ENCODE data around the gene ESRRA. TPM values are rescaled to one million over a fixed set of nuclear protein-coding genes. Genes with fewer than 3 reads are reported as not detected.

ESRRA gene
- total and polyA plus RNA-seq, 2 of the 13 experiments (the other 11 are each of a cell fraction or from before 2014, with no cell fraction given) = 18.1 to 36.3 TPM

DNA sequence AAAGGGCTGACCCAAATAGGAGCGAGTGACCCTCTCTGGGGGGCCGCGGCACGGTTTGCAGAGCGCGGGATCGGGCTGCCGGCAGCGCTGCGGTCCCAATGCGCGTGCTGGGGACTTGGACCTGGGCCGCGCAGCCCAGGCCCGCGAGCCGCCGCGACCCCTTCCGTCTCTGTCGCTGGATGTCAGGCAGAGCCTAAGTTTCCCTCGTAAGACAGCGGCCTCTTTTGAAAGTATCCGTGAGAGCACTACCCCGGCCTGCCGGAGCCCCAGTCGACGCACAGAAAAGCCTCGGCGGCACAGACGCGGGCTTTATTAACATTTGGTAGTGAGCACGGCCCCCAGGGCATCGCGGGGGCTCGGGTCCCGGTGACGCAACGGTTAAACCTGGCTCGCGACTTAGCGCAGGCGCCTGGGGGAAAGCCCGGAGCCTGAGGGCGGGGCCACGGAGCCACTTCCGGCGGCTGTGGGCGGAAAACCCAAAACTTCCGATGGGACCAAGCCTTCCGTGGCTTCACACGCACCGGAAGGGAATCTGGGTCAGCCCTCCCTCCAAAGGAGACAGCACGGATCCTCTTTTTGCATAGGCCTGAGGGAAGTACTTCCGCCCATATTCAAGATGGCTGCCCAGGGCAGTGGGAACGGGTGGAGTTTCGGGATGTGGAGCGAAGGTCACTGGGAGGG is 35.6 kb upstream of the ESRRA start (continued):
- TF ChIP-seq SP1 (IDR thresholded peaks at IDR 0.05) = no peak
- TF ChIP-seq SP1 (CRISPR knock-in tag; IDR thresholded peaks at IDR 0.05) = peak; percentile 91
- TF ChIP-seq, protein P1, sequence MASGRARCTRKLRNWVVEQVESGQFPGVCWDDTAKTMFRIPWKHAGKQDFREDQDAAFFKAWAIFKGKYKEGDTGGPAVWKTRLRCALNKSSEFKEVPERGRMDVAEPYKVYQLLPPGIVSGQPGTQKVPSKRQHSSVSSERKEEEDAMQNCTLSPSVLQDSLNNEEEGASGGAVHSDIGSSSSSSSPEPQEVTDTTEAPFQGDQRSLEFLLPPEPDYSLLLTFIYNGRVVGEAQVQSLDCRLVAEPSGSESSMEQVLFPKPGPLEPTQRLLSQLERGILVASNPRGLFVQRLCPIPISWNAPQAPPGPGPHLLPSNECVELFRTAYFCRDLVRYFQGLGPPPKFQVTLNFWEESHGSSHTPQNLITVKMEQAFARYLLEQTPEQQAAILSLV (CRISPR knock-in tag; IDR thresholded peaks at IDR 0.05; ENCODE audit: borderline replicate concordance) = no peak
- TF ChIP-seq, protein P2, sequence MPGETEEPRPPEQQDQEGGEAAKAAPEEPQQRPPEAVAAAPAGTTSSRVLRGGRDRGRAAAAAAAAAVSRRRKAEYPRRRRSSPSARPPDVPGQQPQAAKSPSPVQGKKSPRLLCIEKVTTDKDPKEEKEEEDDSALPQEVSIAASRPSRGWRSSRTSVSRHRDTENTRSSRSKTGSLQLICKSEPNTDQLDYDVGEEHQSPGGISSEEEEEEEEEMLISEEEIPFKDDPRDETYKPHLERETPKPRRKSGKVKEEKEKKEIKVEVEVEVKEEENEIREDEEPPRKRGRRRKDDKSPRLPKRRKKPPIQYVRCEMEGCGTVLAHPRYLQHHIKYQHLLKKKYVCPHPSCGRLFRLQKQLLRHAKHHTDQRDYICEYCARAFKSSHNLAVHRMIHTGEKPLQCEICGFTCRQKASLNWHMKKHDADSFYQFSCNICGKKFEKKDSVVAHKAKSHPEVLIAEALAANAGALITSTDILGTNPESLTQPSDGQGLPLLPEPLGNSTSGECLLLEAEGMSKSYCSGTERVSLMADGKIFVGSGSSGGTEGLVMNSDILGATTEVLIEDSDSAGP (CRISPR knock-in tag; IDR thresholded peaks at IDR 0.05; ENCODE audit: borderline replicate concordance) = peak; percentile 71; the same call in 1 of the 2 replicates
- TF ChIP-seq CHCHD3 (CRISPR knock-in tag; IDR thresholded peaks at IDR 0.05) = no peak
- TF ChIP-seq HOXA5 (CRISPR knock-in tag; IDR thresholded peaks at IDR 0.05) = peak; percentile 79
- TF ChIP-seq NFYB (CRISPR knock-in tag; IDR thresholded peaks at IDR 0.05) = peak; percentile 78
- TF ChIP-seq, protein P3, sequence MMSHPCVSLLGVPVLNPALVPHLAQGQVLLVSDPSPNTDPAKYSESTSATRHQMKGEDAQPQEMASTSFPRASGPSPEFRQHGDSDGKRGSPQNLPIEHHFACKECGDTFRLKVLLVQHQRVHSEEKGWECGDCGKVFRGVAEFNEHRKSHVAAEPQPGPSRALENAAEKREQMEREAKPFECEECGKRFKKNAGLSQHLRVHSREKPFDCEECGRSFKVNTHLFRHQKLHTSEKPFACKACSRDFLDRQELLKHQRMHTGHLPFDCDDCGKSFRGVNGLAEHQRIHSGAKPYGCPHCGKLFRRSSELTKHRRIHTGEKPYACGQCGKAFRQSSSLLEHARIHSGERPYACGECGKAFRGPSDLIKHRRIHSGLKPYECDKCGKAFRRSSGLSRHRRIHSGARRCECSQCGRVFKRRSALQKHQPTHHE (CRISPR knock-in tag; IDR thresholded peaks at IDR 0.05; ENCODE audit: borderline replicate concordance) = peak; percentile 23; the same call in 1 of the 2 replicates
- TF ChIP-seq CEBPB (IDR thresholded peaks at IDR 0.05; ENCODE audit: borderline replicate concordance, low read depth, low read length) = peak; percentile 94
- TF ChIP-seq KLF9 (CRISPR knock-in tag; IDR thresholded peaks at IDR 0.05; ENCODE audit: low read depth) = 0 out of 2 replicates have a peak, but pooled peaks have one; percentile 68
- peak; percentile 63 for TF ChIP-seq TEAD3 (CRISPR knock-in tag; optimal IDR thresholded peaks at IDR 0.05; ENCODE audit: borderline replicate concordance)
- peak; percentile 82; the same call in 1 of the 2 replicates for TF ChIP-seq HNF4A (CRISPR knock-in tag; IDR thresholded peaks at IDR 0.05)
- TF ChIP-seq, protein P4, sequence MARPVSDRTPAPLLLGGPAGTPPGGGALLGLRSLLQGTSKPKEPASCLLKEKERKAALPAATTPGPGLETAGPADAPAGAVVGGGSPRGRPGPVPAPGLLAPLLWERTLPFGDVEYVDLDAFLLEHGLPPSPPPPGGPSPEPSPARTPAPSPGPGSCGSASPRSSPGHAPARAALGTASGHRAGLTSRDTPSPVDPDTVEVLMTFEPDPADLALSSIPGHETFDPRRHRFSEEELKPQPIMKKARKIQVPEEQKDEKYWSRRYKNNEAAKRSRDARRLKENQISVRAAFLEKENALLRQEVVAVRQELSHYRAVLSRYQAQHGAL (CRISPR knock-in tag; IDR thresholded peaks at IDR 0.05; ENCODE audit: not compliant biosample characterization) = no peak
- TF ChIP-seq, protein P5, sequence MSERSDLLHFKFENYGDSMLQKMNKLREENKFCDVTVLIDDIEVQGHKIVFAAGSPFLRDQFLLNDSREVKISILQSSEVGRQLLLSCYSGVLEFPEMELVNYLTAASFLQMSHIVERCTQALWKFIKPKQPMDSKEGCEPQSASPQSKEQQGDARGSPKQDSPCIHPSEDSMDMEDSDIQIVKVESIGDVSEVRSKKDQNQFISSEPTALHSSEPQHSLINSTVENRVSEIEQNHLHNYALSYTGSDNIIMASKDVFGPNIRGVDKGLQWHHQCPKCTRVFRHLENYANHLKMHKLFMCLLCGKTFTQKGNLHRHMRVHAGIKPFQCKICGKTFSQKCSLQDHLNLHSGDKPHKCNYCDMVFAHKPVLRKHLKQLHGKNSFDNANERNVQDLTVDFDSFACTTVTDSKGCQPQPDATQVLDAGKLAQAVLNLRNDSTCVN (CRISPR knock-in tag; IDR thresholded peaks at IDR 0.05; ENCODE audit: borderline replicate concordance) = no peak
- peak; percentile 93 for TF ChIP-seq PHF20 (CRISPR knock-in tag; IDR thresholded peaks at IDR 0.05)
- TF ChIP-seq, protein P6, sequence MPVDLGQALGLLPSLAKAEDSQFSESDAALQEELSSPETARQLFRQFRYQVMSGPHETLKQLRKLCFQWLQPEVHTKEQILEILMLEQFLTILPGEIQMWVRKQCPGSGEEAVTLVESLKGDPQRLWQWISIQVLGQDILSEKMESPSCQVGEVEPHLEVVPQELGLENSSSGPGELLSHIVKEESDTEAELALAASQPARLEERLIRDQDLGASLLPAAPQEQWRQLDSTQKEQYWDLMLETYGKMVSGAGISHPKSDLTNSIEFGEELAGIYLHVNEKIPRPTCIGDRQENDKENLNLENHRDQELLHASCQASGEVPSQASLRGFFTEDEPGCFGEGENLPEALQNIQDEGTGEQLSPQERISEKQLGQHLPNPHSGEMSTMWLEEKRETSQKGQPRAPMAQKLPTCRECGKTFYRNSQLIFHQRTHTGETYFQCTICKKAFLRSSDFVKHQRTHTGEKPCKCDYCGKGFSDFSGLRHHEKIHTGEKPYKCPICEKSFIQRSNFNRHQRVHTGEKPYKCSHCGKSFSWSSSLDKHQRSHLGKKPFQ (CRISPR knock-in tag; IDR thresholded peaks at IDR 0.05; ENCODE audit: insufficient replicate concordance) = peak; percentile 10
- peak; percentile 29 for TF ChIP-seq ISL2 (CRISPR knock-in tag; IDR thresholded peaks at IDR 0.05)
- TF ChIP-seq SP5 (CRISPR knock-in tag; IDR thresholded peaks at IDR 0.05; ENCODE audit: borderline replicate concordance, low read depth) = peak; percentile 88
- TF ChIP-seq ZNF557 (CRISPR knock-in tag; IDR thresholded peaks at IDR 0.05) = peak; percentile 49; the same call in 1 of the 2 replicates
- peak; percentile 45 for TF ChIP-seq TAF15 (IDR thresholded peaks at IDR 0.05; ENCODE audit: low read depth, low read length, poor library complexity, severe bottlenecking)
- no peak for TF ChIP-seq SOX13 (IDR thresholded peaks at IDR 0.05)
- TF ChIP-seq SOX13 (CRISPR knock-in tag; conservative IDR thresholded peaks at IDR 0.05 in 1 of 2, IDR thresholded peaks at IDR 0.05 in 1 of 2) = peak in 1 of 2 experiments; percentile 33; a peak in 2 of 4 replicates
- peak; percentile 81 for TF ChIP-seq PHF21A (CRISPR knock-in tag; IDR thresholded peaks at IDR 0.05)
